Activated naive CD4-positive, alpha-beta T cell treated with anti-CD3 and anti-CD28 coated beads, Interleukin-2, amount 50 U/mL, for 24 hours (primary cell): ENCODE measurements around the gene CDC42BPA.
"Not testable (repeated sequence)": the region's sequence is repeated elsewhere in the genome, so short reads cannot be mapped to it uniquely, and the experiment has no call there.

Experiments
- H3K27ac Mint-ChIP-seq: one replicate; pipeline ENCODE4 v1.8.0; 2021; ENCODE audit warnings: mild to moderate bottlenecking, mixed read lengths
- H3K27me3 Mint-ChIP-seq: one replicate; pipeline ENCODE4 v1.8.0; 2021; ENCODE audit warnings: mixed read lengths
- H3K36me3 Mint-ChIP-seq: one replicate; pipeline ENCODE4 v1.8.0; 2021; ENCODE audit warnings: mixed read lengths
- H3K4me1 Mint-ChIP-seq: one replicate; pipeline ENCODE4 v1.8.0; 2021; ENCODE audit warnings: mixed read lengths
- H3K4me3 Mint-ChIP-seq: one replicate; pipeline ENCODE4 v1.8.0; 2021; ENCODE audit warnings: mild to moderate bottlenecking, mixed read lengths
- H3K9me3 Mint-ChIP-seq: one replicate; pipeline ENCODE4 v1.8.0; 2021; ENCODE audit warnings: mixed read lengths

Gene CDC42BPA

GRCh38 chr1:227300682-227301081 lies 17.6 kb downstream of the CDC42BPA start:
- Mint-ChIP-seq H3K36me3 (no peaks in the 10 kb centered on the region), H3K4me3 (no peak overlapping the region), H3K4me1 (no peaks in the 10 kb centered on the region), H3K9me3 (peaks cover 4% of the 10 kb centered on the region), H3K27ac (no peak overlapping the region), H3K27me3 (peaks cover 13% of the 10 kb centered on the region)

- no peak overlapping the region for H3K4me3 Mint-ChIP-seq
- peaks cover 4% of the 10 kb centered on the region for H3K9me3 Mint-ChIP-seq
- H3K27me3 Mint-ChIP-seq, result peaks cover 16% of the 10 kb centered on the region
- H3K4me1 Mint-ChIP-seq, result no peaks in the 10 kb centered on the region
- H3K27ac Mint-ChIP-seq, result no peak overlapping the region
- H3K36me3 Mint-ChIP-seq, result no peaks in the 10 kb centered on the region
Measured at GRCh38 chr1:227299688-227300087, 18.6 kb downstream of the CDC42BPA start.

GRCh38 chr1:227299241-227299627 lies 19.1 kb downstream of the CDC42BPA start:
- Mint-ChIP-seq H3K9me3 (peaks cover 4% of the 10 kb centered on the region), H3K4me1 (no peaks in the 10 kb centered on the region), H3K27me3 (peaks cover 15% of the 10 kb centered on the region), H3K27ac (no peak overlapping the region), H3K36me3 (no peaks in the 10 kb centered on the region), H3K4me3 (no peak overlapping the region)

- Mint-ChIP-seq H3K4me1 (no peaks in the 10 kb centered on the region), H3K27ac (no peak overlapping the region), H3K36me3 (no peaks in the 10 kb centered on the region), H3K9me3 (peaks cover 4% of the 10 kb centered on the region), H3K27me3 (peaks cover 14% of the 10 kb centered on the region), H3K4me3 (no peak overlapping the region)
Measured at GRCh38 chr1:227298512-227299240, 19.6 kb downstream of the CDC42BPA start.

- Mint-ChIP-seq H3K4me3 (no peak overlapping the region), H3K27me3 (peaks cover 16% of the 10 kb centered on the region), H3K4me1 (no peaks in the 10 kb centered on the region), H3K27ac (no peak overlapping the region), H3K36me3 (no peaks in the 10 kb centered on the region), H3K9me3 (peaks cover 4% of the 10 kb centered on the region)
Measured at GRCh38 chr1:227297073-227297793, 21.1 kb downstream of the CDC42BPA start.

- Mint-ChIP-seq H3K27ac (no peak overlapping the region), H3K4me3 (no peak overlapping the region), H3K9me3 (peaks cover 4% of the 10 kb centered on the region), H3K36me3 (no peaks in the 10 kb centered on the region), H3K27me3 (peaks cover 15% of the 10 kb centered on the region), H3K4me1 (no peaks in the 10 kb centered on the region)
Measured at GRCh38 chr1:227295609-227296008, 22.7 kb downstream of the CDC42BPA start.

GRCh38 chr1:227285745-227286144 lies 32.5 kb downstream of the CDC42BPA start:
- H3K9me3 Mint-ChIP-seq, result peaks cover 14% of the 10 kb centered on the region
- peaks cover 4% of the 10 kb centered on the region for H3K36me3 Mint-ChIP-seq
- H3K27me3 Mint-ChIP-seq, result peaks cover 9% of the 10 kb centered on the region
- no peak overlapping the region for H3K4me3 Mint-ChIP-seq
- H3K27ac Mint-ChIP-seq, result no peak overlapping the region
- H3K4me1 Mint-ChIP-seq, result no peaks in the 10 kb centered on the region

GRCh38 chr1:227281371-227281770 lies 36.9 kb downstream of the CDC42BPA start:
- Mint-ChIP-seq H3K27ac (no peak overlapping the region), H3K36me3 (peaks cover 1% of the 10 kb centered on the region), H3K4me1 (no peaks in the 10 kb centered on the region), H3K4me3 (no peak overlapping the region), H3K27me3 (no peaks in the 10 kb centered on the region), H3K9me3 (peaks cover 10% of the 10 kb centered on the region)

GRCh38 chr1:227280836-227281235 lies 37.5 kb downstream of the CDC42BPA start:
- no peak overlapping the region for H3K4me3 Mint-ChIP-seq
- peaks cover 4% of the 10 kb centered on the region for H3K9me3 Mint-ChIP-seq
- H3K27ac Mint-ChIP-seq, result no peak overlapping the region
- H3K4me1 Mint-ChIP-seq, result no peaks in the 10 kb centered on the region
- H3K36me3 Mint-ChIP-seq, result no peaks in the 10 kb centered on the region
- H3K27me3 Mint-ChIP-seq, result no peaks in the 10 kb centered on the region

- not testable (repeated sequence) for H3K4me1 Mint-ChIP-seq, H3K4me3 Mint-ChIP-seq, H3K9me3 Mint-ChIP-seq, H3K27ac Mint-ChIP-seq, H3K36me3 Mint-ChIP-seq, H3K27me3 Mint-ChIP-seq
Measured at GRCh38 chr1:227276156-227276693, 42.1 kb downstream of the CDC42BPA start.

GRCh38 chr1:227273557-227273956 lies 44.7 kb downstream of the CDC42BPA start:
- Mint-ChIP-seq H3K27ac (no peak overlapping the region), H3K4me3 (no peak overlapping the region), H3K9me3 (peaks cover 5% of the 10 kb centered on the region), H3K36me3 (no peaks in the 10 kb centered on the region), H3K4me1 (no peaks in the 10 kb centered on the region), H3K27me3 (peaks cover 11% of the 10 kb centered on the region)

- no peaks in the 10 kb centered on the region for H3K36me3 Mint-ChIP-seq
- no peak overlapping the region for H3K27ac Mint-ChIP-seq
- peaks cover 5% of the 10 kb centered on the region for H3K9me3 Mint-ChIP-seq
- no peak overlapping the region for H3K4me3 Mint-ChIP-seq
- H3K27me3 Mint-ChIP-seq, result peaks cover 12% of the 10 kb centered on the region
- H3K4me1 Mint-ChIP-seq, result no peaks in the 10 kb centered on the region
Measured at GRCh38 chr1:227272428-227272827, 45.9 kb downstream of the CDC42BPA start.

GRCh38 chr1:227270554-227270953 lies 47.7 kb downstream of the CDC42BPA start:
- Mint-ChIP-seq H3K27me3 (peaks cover 19% of the 10 kb centered on the region), H3K4me1 (no peaks in the 10 kb centered on the region), H3K36me3 (no peaks in the 10 kb centered on the region), H3K4me3 (no peak overlapping the region), H3K27ac (no peak overlapping the region), H3K9me3 (peaks cover 5% of the 10 kb centered on the region)

- H3K4me3 Mint-ChIP-seq, result no peak overlapping the region
- H3K27ac Mint-ChIP-seq, result no peak overlapping the region
- H3K36me3 Mint-ChIP-seq, result no peaks in the 10 kb centered on the region
- H3K4me1 Mint-ChIP-seq, result no peaks in the 10 kb centered on the region
- peaks cover 19% of the 10 kb centered on the region for H3K27me3 Mint-ChIP-seq
- H3K9me3 Mint-ChIP-seq, result no peaks in the 10 kb centered on the region
Measured at GRCh38 chr1:227268943-227269342, 49.3 kb downstream of the CDC42BPA start.

GRCh38 chr1:227265891-227266290 lies 52.4 kb downstream of the CDC42BPA start:
- peaks cover 13% of the 10 kb centered on the region for H3K27me3 Mint-ChIP-seq
- no peaks in the 10 kb centered on the region for H3K9me3 Mint-ChIP-seq
- no peak overlapping the region for H3K27ac Mint-ChIP-seq
- H3K4me3 Mint-ChIP-seq, result no peak overlapping the region
- no peaks in the 10 kb centered on the region for H3K36me3 Mint-ChIP-seq
- no peaks in the 10 kb centered on the region for H3K4me1 Mint-ChIP-seq

- Mint-ChIP-seq H3K4me1 (no peaks in the 10 kb centered on the region), H3K27me3 (peaks cover 9% of the 10 kb centered on the region), H3K9me3 (no peaks in the 10 kb centered on the region), H3K27ac (no peak overlapping the region), H3K4me3 (no peak overlapping the region), H3K36me3 (no peaks in the 10 kb centered on the region)
Measured at GRCh38 chr1:227263869-227264268, 54.4 kb downstream of the CDC42BPA start.
